Erythroblast (primary cell): ENCODE data around the gene PHTF1.

Experiments used
- GATA1 ChIP-seq: IDR thresholded peaks from 2 replicates; pipeline ENCODE4 v1.6.1; 2011; ENCODE audit warnings: low read depth, mild to moderate bottlenecking, control low read depth, low read length, moderate library complexity
- POLR2A ChIP-seq: IDR thresholded peaks from 2 replicates; pipeline ENCODE4 v1.6.1; 2011; ENCODE audit warnings: mild to moderate bottlenecking, low read length

DNA sequence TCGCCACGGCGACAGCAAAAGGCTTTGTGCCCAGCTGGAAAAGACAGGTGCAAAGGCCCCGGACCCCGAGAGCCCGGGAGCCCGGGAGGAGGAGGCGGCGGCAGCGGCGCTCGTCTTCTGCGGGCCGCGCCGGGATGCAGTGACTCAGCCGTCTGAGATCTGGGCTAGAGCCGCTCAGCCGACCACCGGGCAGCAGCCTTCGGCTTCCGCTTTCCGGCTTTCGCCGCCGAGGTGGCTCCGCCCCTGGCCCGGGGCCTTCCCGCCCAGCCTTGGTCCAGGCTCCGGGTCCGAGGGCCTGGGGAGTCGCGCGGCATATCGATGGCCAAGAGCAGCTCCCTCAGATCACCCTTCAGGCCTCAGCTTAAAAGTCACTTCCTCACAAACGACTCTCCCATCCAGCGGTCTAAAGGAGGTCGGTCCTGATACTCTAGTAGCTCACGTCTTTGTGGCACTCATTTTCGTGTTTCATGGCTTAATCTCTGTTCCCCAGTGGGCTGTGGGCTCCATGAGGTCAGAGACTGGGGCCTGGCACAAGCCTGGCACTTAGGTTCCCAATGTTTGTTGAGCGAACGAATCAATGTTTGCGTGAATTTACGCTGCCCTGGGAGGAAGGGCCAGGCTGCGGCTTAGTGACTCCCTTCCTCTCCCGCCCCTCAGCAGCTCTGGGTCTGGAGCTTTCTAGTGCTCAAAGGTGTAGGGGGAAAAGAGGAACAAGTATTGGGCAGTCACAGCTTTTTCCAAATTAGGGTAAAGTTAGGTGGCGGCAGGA lies at the start of gene PHTF1:
- TF ChIP-seq POLR2A: peak; percentile 87
- TF ChIP-seq GATA1: no peak
